ENCODE results near the gene LZTFL1.
"Not testable (repeated sequence)": the region's sequence is repeated elsewhere in the genome, so short reads cannot be mapped to it uniquely, and the experiment has no call there.

Gene LZTFL1

DNA sequence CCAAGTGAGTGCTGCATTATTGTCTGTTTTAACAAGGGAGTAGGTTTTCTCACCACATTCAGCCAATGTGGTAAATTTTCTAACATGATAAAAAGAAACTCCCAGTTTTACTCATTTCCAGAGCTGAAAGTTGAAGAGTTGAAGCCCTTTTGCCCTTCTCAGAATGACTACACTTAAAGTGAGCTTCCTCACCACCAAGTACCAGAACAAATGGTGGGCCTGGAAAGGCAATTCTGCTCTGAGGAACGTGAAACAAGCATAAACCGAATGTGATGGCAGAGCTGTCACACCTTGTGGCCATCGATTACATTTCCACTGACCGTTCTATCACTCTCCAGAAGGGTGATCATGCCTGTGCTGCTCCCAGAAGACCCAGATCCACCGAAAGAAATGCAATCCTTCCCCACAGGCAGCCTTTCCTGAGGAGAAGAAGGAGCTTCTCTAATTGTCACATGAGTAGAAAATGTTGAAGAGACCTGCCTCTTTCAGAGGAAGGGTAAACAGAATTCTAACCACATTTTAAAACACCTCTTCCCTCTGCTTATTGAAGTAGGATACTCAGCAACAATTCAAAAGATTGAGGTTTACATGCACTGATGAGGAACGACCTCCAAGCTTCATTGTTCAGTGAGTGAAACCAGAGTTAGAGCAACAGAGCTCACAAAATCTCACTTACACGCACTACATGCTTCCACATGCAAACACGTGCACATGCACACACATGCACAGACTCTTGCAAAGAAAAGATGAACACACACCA, 23.0 kb upstream of the LZTFL1 start:
- DNase-seq, result no peak

DNA sequence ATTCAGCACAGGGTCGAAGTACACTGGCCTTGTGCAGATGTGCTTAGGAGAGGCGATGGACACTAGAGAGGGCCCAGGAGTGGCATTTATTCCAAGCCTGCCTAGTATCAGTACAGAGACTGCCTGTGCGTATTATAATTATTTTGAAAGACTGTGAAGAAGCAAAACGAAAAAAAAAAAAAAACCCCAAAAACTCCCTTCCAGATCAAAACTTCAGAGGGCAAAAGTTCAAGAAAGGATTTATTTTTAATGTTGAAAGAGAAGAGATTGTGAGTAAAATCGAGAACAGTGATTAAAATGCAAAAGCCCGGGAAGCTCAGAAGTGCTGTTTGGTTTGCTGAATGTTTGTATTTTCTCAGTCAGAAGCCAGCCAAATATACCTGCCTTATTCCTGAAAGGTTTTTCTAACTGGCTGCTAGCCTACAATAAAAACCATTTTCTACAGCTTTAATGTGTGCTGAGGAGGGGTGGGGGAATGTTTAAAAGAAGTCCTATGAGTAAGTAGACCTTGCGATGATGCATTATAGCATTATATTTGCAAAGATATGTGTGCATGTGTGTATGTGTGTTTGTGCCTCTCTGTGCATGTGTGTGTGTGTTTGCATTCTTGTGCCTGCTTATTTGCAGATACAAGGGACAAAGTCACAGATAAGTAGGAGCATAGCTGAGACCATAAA, 19.3 kb upstream of the LZTFL1 start:
- no peak for DNase-seq

DNA sequence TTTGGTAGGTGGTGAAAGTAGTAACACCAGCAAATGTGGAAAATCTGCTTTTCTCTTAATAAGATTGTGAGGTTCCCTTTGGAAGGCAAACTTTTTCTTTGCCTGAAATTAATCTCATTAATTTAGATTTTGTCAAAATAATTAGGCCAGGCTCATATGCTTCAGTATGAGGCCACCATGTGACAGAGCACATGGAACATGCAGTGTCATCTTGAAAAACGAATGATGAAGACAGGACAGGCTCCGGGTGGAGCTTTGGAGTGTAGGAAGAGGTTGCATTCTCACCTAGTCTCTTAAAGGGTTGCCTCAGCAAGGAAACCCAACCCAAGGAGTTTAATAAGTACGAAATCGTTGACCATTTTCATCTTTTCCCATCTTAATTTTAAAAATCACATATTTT, 18.6 kb upstream of the LZTFL1 start:
- DNase-seq, result no peak

DNA sequence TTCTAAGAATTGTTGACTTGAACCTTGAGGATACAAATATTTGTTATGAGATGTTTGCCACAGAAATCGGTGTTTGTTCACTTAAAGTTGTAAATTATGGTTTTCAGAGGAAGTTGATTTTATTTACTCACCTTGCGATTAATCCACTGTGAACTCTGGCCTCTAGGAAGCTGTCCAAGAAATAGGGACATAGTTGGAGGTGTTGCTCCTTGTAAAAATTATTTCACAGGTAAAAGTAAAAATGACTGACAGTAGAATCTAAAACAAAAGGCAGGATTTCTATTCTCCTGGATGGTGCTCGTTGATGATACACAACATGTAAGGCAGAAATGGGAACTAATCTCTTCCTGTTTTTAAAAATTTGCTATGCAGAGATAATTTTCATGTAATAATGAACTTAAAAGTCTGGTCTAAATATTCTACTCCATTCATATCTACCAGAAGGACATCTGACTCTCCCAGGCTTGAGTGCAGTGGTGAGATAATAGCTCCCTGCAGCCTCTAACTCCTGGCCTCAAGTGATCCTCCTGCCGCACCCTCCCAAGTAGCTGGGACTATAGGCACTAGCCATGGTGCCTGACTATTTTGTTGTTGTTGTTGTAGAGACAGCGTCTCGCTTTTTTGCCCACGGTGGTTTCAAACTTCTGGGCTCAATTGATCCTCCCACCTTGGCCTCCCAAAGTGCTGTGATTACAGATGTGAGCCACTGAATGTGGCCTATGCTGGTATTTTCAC, 17.1 kb upstream of the LZTFL1 start:
- DNase-seq, result peak; percentile 94

DNA sequence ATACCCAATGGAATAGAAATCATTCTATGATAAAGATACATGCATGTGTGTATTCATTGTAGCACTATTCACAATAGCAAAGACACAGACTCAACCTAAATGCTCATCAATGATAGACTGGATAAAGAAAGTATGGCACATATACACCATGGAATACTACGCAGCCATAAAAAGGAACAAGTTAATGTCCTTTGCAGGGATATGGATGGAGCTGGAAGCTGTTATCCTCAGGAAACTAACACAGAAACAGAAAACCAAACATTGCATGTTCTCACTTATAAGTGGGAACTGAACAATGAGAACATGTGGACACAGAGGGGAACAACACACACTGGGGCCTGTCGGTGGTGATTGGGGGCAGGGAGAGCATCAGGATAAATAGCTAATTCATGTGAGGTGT, 15.1 kb upstream of the LZTFL1 start:
- not testable (repeated sequence) for DNase-seq

DNA sequence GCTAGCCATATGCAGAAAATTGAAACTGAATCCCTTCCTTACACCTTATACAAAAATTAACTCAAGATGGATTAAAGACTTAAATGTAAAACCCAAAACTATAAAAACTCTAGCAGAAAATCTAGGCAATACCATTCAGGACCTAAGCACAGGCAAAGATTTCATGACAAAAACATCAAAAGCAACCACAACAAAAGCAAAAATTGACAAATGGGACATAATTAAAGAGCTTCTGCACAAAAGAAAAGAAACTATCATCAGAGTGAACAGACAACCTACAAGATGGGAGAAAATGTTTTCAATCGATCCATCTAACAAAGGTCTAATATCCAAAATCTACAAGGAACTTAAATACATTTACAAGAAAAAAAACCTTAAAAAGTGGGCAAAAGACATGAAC, 14.4 kb upstream of the LZTFL1 start:
- not testable (repeated sequence) for DNase-seq

DNA sequence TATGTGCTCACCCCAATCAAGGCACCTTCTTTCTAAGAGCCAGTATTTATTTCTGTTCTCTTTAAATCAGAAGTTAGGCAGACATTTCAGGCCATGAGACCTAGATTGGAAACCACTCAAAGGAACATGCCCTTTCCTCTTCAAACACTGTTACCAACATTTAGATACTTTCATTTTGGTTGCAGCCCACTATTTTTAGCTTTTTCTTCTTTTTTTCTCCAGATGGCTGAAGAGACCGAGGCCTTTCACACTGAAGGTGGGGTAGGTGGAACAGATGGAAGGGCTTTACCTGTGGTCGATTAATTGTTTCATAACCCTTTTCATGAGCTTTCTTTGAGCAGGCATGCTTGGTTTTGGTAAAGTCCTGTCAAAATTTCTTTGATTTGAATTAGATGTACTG, 10.9 kb upstream of the LZTFL1 start:
- no peak for DNase-seq

DNA sequence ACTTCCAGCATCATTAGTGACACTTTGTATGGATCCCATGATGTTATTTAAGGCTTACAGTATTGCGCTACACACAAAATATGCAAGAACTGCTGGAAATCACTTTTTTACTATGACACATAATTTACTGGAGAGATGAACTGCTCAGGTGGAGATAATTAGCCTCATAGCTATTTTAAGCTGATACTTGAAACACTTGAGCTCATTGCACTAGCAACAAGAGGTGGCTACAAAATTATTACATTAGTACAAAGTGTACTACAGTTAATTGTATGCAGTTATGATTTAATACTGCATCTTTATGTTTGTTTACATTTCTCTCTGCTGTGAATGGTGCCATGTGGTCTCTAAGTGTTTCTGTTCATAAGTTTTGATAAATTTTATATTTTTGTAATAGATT, 6.5 kb upstream of the LZTFL1 start:
- no peak for DNase-seq

DNA sequence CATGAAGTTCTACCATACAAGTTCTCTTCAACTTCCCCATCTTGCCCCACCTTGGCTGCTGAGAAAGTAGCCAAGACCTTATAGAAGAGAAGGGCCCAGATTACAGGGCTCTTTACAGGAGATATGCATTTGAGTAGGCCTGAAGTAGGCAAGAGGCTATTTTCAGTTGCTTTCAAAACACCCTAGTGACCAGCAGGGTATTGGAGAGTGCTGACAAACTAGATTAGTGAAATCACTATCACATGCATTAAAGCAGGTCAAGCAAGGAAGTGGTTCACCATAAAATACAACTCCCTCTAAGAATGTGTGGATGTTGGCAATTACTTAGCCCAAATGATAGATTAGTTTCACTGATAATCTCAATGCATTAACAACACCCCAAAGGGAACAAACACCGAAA, 2.7 kb upstream of the LZTFL1 start:
- DNase-seq, result no peak

DNA sequence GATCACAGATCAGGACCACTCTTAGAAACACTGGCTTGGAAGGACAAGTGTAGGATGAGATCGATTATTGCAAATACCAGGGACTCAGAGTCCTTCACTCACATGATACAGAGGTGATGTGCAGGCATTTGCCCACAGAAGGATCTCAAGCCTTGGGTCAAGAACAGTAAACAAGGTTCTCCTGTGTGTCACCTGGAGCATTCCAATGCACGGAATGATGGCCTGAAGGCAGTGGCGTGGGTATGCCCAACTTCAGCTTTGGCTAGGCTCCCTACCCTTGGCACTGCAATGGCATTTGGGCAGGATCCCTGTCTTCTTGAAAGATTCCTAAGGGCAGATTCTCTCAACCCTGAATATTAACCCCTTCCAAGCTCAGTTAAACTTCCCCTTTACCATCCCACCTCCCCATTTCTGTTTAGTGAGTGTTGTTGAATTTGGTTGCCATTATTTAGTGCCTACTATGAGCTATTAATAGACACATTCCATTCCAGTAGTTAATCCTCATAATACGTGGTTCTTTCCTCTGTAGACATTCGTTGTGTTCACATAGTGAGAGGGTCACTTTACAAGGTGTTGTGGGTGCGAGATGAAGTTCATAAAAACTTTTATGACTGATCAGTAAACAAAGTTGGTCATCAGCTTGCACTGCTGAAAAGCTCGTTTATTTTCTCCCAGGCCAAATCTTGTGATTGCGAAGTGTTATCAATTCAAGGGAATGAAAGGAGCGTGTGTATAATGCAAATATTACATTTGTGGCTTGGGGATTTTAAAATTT, 1.1 kb upstream of the LZTFL1 start:
- no peak for DNase-seq

DNA sequence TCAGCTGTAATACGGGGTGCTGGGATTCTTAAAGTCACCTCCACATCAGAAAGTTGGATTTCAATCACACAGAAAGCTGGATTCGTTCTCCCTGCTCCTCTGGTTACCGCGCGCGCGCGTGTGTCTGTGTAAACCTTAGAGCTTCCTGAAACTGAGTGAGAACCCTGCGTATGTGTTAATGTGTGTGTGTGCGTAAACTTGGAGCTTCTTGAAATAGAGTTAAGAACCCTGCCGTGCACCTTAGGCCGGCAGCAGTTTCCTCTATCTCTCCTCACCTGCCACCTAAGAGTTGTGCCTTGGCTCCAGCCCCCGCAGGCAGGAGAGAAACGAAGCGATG, 531 bp downstream of the LZTFL1 start:
- DNase-seq, result peak; percentile 33

DNA sequence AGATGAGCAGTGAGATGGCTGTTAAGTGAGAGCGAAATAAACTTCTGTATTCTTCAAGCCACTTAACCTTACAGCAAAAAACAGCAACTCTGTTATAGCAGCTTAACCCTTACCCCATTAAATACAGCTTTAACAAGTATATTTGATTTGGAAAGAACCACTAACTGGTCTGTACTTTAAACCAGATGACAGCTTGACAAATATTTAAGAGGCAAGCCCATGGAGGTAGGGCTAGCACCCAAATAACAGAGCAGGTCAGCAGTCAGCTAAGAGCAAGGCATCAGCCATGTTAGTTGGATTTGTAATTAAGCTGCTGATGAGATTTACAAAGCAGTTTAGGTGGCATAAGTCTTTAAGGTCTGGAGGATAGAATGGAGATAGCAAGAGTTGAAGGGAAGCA, 3.5 kb downstream of the LZTFL1 start:
- DNase-seq, result no peak

DNA sequence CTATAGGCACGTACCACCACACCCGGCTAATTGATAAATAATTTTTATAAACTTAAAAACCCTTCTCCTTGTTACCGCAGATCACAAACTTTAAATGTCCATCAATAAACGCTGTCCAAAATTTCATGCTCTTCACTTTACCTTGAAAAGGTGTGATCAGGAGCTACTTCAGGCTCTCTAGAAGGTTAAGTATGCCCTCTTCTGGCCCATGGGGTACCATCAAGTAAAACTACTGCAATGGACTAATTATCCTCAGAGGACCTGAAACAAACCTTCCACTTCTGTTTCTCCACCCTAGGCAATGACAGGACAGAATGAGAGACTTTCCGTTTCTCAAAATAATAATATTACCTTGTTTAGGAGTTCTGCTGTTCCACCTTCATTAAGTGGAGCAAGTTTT, 9.2 kb downstream of the LZTFL1 start:
- DNase-seq, result no peak

DNA sequence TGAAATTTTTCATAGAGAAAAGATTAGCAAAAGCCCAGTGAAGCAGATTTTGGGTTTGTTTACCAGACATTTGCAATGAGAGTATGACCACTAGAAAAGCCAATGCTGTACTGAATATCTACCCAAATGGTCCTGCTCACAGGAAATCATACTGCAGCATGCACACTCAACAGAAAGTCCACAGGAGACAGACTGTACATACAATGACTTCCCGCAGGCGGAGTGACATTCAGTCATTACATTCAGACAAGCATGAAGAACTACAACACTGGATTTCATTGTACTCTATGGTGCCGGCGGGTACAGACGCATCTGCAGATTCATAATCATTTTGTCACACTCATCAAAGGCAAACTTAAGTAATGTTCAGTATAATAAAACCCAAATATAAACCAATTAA, 11.8 kb downstream of the LZTFL1 start:
- DNase-seq, result no peak

DNA sequence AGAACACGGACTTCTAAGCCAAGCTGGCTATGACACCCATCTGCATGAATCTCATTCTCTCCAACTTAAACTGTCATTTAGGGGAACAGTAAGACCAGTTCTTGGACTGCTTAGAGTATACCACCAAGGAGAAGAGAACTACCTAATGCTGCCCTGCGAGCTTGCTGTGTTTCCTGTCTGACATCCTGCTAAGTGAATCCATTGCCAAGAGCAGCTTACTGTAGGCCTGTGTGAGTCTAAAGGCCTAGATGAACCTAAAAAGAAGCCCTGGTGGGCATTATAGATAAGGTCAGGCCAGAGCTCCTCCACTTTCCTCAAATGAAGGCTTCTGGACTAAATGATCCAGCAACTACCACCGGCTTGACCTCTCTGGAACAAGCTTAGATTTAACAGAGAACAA, 15.0 kb downstream of the LZTFL1 start:
- no peak for DNase-seq

DNA sequence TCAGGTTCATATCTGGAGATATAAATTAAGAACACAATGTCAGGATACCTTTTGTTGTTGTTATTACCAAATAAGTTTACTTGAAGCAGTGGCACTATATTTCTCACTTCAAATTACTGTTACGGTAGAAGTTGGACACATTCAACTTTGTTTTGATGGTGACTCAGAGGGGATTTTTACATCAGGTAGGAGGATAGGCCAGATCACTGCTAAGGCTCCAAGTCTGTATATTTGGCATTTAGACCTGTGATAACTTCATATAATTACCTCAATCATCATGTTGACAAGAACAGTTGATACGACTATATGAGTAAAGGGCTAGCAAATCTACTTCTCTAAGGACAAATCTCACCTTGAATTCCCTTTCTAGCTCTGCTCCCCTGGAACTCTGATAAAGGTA, 15.6 kb downstream of the LZTFL1 start:
- DNase-seq, result no peak

DNA sequence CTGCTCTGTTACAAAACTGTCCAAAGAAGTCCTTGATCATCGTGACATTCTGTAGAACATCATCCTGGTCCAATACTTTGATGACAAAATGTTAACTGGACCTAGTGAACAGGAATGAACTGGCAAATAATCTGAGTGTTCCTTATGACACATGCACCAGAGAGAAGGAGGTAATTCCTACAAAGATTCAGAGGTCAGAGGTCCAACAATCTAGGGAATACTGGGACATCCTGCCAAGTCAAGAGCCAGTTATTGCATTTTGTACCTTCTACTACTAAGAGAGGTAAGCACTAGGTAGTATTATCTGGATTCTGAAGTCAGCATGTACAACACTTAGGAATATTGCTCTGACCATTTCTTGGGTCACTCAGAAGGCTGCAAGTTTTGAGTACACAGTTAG, 20.8 kb downstream of the LZTFL1 start:
- no peak for DNase-seq

DNA sequence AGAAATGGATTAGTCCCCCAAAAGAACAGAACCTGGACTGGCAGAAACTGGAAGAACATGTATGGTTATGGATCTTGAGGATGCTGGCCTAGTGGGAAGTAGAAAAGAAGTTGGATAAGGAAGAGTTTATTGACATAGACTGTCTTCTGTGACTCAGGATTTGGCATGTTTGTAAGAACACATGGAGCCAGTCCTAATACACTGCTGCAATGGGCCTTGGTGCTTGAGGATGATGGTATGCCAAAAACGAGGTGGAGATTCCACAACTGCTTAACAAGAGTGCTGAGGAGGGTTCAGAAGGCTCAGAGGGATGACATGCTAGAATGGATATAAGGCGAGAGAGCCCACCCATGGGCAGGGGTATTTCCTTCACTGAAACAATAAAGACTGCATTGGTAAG, 22.4 kb downstream of the LZTFL1 start:
- no peak for DNase-seq

DNA sequence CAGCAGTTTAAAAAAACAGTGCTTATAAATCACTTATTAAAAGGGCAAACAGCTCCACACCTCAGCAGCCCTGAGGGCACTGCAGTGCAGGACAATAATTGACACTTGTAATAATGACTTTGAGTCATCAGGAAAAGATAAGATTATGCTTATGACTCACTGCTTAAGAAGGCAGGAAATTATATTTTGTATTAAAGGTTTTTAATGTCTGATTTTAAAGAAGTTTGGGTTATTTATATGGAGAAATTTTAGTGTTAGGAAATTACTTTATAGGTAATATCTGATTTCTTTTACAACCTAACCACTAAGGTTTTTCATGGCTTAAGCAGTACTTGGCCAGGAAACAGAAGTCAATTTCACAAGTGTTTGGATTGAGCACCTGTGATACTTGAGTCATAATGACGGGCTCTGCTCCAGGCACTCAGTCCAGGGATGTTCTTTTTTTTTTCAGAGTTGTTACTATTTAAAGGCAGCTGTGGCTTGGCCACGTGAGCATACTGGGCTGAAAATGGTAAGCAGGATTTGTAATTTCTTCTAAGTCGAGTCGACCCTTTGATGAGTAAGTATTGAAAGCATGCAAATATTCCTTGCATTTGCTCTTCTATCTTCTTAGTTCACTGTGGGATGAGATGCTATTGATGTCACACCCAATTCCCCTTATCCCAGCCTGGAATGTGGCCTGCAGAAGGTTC, 23.9 kb downstream of the LZTFL1 start:
- DNase-seq, result peak; percentile 5

DNA sequence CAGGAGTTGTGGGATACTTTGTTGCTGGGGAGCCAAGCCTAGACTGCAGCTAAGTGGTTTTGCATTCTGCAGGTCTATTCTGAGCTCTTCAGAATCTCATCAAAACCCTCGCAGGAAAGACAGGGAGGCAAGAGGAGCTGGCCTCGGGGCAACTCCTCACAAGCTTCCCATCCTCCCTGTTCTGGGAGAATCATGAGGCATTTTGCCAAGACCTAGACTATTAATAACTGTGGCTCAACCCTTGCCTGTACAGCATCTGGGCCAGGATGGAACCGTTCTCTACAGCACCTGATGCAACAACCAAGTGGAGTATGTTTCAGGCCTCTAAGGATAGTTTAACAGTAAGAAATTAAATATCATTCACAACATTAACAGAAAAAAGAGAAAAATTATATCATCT, 25.4 kb downstream of the LZTFL1 start:
- no peak for DNase-seq

DNA sequence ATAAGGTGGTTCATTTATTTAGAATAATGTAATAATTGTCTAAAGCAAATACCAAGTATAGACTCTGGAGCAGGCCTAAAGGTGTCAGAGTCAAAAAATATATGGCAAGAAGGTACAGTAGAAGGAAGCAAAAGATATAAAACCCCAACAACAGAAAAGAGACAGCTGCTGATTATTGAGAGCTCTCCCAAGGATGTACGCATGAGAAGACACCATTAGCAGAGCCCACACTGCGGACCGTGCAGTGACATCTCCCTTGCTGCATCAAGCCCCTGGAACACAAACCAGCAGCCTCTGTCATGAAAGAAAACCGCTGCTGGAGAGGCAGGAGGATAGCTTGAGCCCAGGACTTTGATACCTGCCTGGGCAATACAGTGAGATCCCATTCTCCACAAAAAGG, 27.6 kb downstream of the LZTFL1 start:
- DNase-seq, result no peak

DNA sequence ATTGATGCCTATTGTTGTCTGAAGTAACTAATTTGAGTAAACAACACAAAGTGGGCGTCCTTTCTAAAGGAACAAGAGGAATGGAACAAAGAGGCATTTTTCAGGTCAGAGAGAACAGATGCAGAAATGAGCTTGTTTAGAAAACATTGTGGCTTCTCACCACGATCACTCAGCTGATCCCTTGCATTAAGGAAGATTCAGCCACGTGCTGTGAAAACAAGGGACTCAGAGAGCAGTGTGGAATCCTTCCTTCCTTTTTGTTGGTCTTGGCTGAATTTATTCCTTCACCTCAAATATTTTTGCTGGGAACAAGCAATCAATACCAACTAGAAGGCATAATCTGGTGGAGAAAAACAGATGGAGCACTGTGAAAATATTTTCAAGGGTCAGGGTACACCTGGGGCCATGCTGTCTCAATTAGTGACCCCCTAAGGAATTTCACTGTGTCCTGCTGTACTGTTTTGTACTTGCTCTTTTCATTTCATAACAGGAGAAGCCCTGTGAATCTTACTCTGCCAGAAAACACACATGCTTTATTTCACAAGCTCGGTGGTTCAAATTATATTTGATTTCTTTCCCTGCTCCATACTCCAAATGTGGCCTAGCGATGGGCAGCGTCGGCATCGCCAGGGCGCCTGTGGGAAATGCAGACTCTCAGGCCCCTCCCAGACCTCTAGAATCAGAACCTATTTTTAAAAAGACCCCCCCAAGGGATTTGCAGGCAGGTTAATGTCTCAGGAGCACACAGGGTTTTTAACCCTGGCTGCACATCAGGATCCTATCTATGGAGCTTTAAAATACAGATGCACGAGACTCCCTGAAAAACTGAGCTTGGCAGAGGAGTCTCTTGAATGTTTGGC, 34.0 kb downstream of the LZTFL1 start:
- DNase-seq, result no peak

Measured in hematopoietic multipotent progenitor cell treated with erythropoietin and hydrocortisone succinate and interleukin-3 and kit ligand, for 8 days (in vitro differentiated cells).